ENCODE measurements around the gene WIPF2.

DNA sequence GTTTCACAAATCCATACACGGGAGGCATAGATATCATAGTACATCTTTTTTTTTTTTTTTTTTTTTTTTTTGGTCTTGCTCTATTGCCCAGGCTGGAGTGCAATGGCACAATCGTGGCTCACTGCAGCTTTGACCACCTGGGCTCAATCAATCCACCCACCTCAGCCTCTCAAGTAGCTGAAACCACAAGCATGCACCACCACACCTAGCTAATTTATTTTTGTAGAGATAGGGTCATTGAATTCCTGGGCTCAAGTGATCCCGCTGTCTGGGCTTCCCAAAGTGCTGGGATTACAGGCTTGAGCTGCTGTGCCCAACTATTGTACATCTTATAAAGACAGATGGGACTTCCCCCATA, 45.3 kb upstream of the WIPF2 start:
- TF ChIP-seq, protein P1, sequence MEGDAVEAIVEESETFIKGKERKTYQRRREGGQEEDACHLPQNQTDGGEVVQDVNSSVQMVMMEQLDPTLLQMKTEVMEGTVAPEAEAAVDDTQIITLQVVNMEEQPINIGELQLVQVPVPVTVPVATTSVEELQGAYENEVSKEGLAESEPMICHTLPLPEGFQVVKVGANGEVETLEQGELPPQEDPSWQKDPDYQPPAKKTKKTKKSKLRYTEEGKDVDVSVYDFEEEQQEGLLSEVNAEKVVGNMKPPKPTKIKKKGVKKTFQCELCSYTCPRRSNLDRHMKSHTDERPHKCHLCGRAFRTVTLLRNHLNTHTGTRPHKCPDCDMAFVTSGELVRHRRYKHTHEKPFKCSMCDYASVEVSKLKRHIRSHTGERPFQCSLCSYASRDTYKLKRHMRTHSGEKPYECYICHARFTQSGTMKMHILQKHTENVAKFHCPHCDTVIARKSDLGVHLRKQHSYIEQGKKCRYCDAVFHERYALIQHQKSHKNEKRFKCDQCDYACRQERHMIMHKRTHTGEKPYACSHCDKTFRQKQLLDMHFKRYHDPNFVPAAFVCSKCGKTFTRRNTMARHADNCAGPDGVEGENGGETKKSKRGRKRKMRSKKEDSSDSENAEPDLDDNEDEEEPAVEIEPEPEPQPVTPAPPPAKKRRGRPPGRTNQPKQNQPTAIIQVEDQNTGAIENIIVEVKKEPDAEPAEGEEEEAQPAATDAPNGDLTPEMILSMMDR (IDR thresholded peaks at IDR 0.05 in 4 of 5, conservative IDR thresholded peaks at IDR 0.05 in 1 of 5): no peak
- TF ChIP-seq POLR2A (IDR thresholded peaks at IDR 0.05): no peak

All from gastrocnemius medialis (tissue), 4 donors.